HG02840 (cell line): ENCODE data around the gene NELFB.

Source experiments
- ATAC-seq: cut with Tn5 transposase; IDR thresholded peaks from one replicate; pipeline ENCODE4 v1.9.1; 2021; ENCODE audit warnings: mild to moderate bottlenecking, moderate library complexity, moderate number of reproducible peaks; ENCODE audit not compliant: unreplicated experiment, low FRiP score

NELFB gene

GRCh38 chr9:137266162-137266527 lies 11.0 kb downstream of the NELFB start:
- ATAC-seq: no peak

GRCh38 chr9:137266585-137267453 lies 11.7 kb downstream of the NELFB start:
- ATAC-seq: no peak

GRCh38 chr9:137267933-137268355 lies 12.8 kb downstream of the NELFB start:
- no peak for ATAC-seq

- ATAC-seq: no peak
These were observed 13.5 kb downstream of the NELFB start for GRCh38 chr9:137268538-137269201.

- ATAC-seq: no peak
These were observed 14.2 kb downstream of the NELFB start for GRCh38 chr9:137269231-137269772.

GRCh38 chr9:137270929-137271695 lies 16.0 kb downstream of the NELFB start:
- no peak for ATAC-seq

- no peak for ATAC-seq
These were observed 16.6 kb downstream of the NELFB start for GRCh38 chr9:137271696-137272076.

GRCh38 chr9:137272241-137273094 lies 17.3 kb downstream of the NELFB start:
- ATAC-seq: no peak

GRCh38 chr9:137273095-137273490 lies 18.0 kb downstream of the NELFB start:
- ATAC-seq: no peak

- no peak for ATAC-seq
These were observed 18.6 kb downstream of the NELFB start for GRCh38 chr9:137273611-137274320.

- ATAC-seq: no peak
These were observed 20.1 kb downstream of the NELFB start for GRCh38 chr9:137275203-137275587.

- ATAC-seq: no peak
These were observed 20.7 kb downstream of the NELFB start for GRCh38 chr9:137275588-137276472.

GRCh38 chr9:137276473-137277328 lies 21.6 kb downstream of the NELFB start:
- ATAC-seq: no peak

- peak; percentile 63 for ATAC-seq
These were observed 22.4 kb downstream of the NELFB start, which contains the start of gene TOR4A for GRCh38 chr9:137277329-137278041. TSS of gene TOR4A (plus strand) at chr9:137277726. CDS start at chr9:137278690, 964 bp downstream.

GRCh38 chr9:137278061-137278701 lies 23.1 kb downstream of the NELFB start:
- ATAC-seq: no peak
